NCI-H526 treated with DMSO at 0.1 percent for 48 hours (cell line): Measurements from ENCODE around the gene MYO16.

Experiments
- DNase-seq: peaks from one replicate; lab custom pipeline; 2025; lab: John Stamatoyannopoulos, UW

The MYO16 gene

DNA sequence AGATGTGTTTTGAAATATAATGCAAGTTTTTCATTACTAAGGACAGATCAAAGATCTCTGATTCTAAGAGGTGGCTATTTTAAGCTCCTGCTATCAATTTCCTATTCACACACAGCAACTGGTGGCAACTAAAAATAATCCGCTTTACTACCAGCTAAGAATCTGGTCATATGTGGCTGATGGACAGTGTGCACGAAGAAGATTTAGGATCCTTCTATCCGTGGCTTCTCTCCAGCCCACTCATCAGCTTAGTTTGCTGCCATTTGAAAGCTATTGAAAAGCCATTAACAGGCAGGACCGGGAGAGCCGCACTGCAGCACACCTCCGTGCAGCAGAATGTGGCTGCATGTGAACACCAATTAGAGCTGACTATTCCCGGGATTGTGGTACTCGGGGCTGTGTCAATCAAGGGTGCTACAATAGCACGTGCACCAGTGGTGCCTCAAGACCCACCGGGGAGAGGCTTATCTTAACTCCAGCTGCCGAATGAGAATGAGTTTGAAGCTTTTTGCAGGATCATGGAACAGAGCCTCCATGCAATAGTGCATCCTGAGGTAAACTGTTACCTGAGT is at the start of gene MYO16:
Gene MYO16 (plus strand): TSS at position 431 of the 572 bp plus-strand sequence. CDS start 234 bp downstream, outside the sequence.
- no peak for DNase-seq

DNA sequence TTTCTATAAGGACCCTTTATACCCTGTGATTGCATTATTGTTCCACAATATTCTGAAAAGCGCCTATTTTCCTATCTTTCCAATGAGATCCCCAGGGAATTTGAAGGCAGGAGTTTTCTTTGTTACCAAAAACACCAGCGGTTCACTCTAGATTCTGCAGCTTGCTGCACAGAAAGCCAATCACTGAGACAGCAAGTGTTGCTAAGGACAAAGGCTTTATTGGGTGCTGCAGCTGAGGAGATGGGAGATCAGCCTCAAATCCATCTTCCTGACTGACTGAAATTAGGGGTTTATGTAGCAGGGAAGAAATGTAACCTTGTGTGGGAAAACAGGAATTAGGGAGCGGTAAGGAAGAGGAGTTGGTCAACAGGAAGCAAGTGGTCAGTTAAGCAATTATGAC is 42.6 kb upstream of the MYO16 start:
- DNase-seq: no peak

DNA sequence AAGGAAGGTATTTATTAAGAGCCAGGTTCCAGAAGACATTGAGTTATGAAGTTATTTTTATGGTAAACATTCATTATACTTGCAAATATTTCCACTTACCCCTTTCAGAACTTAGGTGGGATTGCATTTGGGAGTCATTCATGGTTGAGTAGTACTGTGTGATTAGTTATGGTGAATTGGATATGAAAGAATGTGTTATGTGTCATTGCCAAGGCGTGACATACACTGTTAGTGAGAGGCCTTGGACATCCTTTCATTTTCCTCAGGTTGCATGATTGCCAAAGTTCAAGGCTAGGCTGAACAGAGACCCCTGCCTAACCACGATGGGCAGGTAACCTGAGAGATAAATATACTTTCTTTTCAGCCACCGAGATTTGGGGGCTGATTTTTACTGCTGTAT is 40.9 kb upstream of the MYO16 start:
- DNase-seq: no peak

DNA sequence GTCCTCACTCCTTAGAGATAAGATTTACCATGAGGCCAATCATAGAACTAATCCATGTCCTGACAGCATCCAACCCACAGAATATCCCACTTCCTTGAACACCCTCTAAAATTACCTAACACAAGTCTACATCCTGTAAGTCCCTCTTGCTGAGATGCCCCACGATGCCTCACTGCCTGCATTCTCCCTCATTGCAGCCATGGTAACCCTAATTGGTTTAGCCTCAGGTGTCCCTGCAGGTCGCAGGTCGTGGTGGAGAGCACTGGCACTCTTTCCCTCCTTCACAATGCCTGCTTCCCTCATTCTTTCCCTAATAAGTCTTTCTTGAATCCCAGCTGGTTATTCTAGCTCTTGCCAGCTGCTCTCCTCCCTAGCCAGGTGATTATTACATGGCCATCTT is 35.3 kb upstream of the MYO16 start:
- no peak for DNase-seq

DNA sequence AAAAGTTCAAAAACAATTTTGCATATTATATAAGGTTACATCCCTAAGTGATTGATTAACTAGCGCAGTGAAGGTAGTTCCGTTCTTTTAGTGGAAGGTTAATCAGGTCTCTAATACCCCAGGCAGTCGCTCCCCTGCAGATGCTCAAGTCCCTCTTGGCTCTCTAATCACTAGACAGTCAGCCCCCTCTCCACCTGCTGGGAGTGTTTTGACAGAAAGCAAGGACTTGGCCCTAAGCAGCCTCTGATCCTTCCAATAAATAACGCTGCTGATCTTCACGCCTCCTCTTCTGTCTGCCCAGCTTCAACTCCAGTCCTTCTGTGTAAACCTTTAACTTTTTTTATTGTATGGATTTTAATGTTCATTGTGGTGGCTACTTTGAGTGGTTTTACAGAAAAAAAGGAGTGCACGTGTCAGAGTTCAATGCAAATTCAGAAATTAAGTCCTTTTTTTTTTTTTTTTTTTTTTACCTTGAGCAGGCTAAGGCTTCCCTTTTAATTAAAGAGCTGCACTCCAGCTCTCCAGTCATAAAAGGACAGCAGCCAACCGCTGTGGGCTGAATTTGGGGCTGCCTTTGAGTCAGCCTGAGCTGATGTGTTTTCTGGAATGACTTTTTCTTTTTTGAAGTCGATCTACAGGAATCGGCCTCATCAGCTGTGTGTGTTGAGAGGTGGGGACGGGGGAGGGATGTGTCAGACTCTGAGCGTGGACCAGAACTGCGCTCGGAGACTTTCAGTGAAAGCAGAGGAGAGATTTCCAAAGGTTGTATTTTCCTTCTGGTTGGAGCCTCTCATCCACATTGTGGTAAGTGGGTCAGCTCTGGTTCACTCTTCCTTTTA is 33.8 kb upstream of the MYO16 start:
- no peak for DNase-seq

DNA sequence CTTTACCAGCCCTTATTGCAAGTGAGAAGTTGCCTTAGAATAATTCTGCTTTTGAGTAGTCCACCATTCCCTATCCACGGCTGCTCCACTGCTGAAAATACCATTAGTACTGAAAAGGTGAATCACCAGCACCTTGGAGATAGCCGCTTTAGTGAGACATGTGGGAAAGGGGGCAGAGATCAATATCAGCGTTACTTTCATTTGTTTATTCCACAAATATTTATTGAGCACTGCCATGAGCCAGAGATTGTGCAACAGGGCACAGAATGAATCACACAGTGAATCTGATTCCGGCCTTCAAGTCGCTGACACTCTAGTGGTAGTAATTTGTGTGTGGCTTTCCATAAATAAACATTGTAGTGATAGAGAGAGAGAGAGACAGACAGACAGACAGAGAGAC is 31.5 kb upstream of the MYO16 start:
- no peak for DNase-seq

DNA sequence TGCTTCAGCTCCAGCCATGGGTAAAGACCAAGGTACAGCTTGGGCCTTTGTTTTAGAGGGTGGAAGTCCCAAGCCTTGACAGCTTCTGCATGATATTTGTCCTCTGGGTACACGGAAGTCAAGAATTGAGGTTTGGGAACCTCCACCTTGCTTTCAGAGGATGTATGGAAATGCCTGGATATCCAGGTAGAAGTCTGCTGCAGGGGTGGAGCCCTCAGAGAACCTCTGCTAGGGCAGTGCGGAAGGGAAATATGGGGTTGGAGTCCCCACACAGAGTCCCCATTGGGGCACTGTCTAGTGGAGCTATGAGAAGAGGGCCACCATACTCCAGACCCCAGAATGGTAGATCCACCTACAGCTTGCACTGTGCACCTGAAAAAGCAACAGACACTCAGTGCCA is 23.0 kb upstream of the MYO16 start:
- no peak for DNase-seq

DNA sequence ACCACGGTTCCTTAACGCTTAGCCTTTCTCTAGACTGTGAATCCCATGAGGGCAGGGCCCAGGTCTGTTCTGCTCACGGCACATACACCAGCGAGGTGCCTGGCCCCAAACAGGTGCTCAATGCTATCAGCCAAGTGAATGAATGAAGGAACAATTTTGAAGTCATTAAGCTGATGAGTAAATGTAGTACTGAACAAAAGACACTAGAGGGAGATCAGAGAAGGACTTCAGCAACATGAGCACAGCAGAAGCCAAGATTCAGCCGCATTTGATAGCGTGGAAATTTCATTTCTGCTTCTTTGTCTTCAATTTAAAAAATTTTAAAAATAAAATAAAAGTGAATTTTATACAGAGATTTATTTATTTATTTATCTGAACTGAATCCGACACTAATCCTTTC is 20.1 kb upstream of the MYO16 start:
- DNase-seq: peak; percentile 26

DNA sequence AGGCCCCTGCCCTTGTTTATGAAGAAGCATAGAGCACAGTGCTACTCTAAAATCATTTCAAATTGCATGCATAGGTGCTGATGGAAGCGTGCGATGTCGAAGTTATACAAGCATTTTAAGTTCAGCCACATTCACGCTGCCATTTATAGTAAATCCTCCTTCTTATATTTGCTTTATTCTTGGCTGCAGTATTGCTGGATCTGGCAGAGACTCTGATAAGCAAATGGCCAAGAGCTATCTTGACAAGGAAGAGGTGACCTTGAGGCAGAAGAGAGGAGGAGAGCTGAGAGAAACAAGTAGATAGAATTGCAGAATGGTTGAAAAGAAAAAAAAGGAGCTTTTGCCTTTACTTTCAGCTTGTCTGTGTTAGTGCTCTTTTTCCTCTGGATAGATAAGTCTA is 18.9 kb upstream of the MYO16 start:
- no peak for DNase-seq

DNA sequence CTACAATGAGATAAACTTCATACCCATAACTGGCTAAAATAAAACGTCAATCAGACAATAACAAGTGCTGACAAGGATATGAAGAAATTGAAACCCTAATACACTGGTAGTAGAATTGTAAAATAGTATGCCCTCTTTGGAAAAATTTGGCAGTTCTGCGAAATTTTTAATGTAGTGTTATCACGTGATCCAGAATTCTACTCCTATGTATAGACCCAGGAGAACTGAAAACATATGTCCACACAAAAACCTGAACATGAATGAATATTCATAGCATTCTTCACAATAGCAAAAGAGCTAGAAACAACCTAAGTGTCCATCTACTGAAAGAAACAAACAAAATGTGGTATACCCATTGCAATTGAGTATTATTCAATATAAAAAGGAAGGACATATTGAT is 14.2 kb upstream of the MYO16 start:
- DNase-seq: no peak

DNA sequence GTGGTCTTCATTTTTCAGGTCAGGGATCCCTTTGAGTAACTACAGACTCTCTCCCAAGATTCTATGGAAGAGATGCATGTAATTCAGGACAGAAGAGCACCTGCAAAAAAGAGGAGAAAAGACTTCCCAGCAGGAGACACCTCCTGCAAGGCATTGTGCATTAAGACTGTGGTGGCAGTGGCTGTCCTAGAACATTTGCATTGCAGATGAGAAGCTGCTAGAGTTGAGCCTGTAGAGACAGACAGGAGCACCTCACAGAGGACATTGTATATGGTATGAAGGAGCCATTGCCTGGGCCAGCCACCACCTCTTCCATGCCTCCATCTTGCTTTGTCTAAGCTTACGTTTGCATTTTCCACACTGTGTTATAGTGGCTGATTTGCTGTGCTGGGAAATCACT is 11.2 kb upstream of the MYO16 start:
- peak; percentile 28 for DNase-seq

DNA sequence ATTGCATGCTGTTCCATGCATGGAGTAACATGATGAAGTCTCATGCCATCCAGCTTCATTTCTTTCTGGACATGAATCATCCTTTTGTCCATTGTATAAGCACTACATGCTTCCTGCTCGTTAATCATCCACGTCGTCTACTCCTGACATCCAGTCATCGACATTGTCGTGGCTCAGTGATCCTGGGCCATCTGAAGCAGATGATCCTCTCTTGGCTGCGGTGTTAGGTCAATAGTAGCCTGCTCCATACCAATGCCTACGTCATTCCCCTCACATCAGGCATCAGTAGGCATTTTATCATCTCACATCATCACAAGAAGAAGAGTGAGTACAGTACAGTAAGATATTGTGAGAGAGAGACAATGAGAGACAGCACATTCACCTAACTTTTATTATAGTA is 7.9 kb upstream of the MYO16 start:
- no peak for DNase-seq

DNA sequence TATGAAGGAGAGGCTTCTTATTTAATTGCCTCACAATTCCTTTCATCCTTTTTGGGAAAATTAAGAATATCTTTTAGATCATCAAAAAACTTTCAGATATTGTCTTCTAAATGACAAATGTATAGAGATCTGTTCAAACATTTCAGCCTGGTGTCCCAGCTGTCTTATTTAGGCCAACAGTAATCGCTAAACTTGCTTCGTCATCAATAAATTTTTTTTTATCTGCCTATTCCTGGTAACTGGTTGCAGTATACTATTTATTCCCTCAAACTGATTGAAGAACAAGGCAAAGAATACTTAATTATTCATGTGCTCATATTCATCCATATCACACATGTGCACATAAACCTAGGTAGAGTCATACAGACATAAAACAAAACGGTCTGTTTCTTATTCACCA is 5.3 kb upstream of the MYO16 start:
- DNase-seq: no peak

DNA sequence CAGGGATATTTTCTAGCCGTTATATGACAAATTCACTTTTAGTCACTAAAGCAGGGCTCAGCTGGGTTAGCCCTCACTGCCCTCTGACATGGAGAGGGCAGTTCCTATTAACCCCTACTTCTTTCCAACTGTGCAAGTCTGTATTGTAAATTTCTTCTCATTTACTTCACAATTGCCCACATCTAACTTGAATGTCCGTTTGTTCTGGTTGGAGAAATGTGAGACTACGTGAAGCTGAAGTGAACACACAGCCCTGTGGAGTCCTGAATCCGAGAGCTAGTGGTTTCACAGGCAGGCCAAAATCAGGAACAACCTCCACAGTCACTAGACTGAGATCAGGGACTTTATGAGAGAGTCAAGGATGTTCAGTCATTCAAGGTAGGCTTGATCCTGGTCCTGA is 4.4 kb upstream of the MYO16 start:
- DNase-seq: no peak

DNA sequence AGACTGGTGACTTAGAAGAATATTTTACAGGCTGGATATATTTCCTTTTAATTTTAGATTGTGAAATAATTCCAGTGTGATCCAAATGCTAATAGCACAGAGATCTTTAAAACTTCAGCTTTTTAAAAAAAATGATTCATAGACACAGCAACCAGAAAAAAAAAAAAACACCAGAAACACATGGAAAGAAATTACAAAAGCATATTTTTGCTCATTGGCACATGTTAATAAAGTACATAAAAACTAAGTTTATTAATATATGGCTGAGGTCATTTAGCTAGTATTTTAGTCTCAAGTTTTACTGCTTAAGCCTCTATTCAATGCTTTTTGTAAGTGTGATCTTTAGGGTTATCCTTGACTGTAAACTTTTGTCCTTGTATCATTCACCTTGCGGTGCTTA is 577 bp downstream of the MYO16 start:
- DNase-seq: no peak

DNA sequence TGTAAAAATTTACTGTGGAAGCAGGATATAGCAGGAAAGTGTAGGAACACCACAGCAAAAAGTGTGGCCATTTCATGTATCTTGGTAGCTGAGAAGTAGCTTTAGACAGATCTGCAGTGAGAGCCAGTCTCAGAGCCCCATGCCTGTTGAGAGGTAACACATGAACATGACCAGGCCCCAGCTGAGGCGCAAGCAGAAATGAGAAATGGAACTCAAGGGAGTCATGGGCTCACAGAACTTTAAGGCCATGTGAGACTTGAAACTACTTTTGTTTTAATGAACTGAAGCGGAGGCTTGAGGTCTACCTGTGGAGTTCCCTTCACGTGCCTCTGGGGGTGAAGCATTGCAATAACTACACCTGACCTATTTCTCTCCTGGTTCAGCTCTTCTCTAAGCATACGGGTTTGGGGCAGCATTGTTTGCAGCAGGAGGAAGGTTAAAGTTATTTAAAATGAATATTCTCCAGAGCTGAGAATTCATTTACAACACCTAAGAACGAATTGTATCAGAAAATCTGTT is 3.3 kb downstream of the MYO16 start:
- DNase-seq: no peak

DNA sequence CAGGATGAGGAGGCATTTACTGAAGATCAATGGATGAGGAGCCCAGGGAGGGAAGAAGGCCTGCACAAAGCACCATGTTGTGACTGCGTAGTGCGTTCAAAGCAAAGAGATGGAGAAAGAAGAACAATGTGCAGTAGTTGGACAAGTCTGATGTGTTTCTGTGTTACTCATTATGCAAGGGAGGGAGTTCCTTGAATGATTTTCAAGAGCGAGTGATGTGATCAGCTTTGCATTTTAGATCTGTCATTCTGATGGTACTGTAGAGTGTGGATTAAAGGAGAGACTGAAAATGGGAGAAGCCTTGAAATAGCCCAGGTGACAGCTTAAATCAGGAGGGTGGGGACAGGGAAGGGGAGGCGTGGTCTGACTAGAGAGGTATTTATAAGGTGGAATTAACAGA is 9.5 kb downstream of the MYO16 start:
- no peak for DNase-seq

DNA sequence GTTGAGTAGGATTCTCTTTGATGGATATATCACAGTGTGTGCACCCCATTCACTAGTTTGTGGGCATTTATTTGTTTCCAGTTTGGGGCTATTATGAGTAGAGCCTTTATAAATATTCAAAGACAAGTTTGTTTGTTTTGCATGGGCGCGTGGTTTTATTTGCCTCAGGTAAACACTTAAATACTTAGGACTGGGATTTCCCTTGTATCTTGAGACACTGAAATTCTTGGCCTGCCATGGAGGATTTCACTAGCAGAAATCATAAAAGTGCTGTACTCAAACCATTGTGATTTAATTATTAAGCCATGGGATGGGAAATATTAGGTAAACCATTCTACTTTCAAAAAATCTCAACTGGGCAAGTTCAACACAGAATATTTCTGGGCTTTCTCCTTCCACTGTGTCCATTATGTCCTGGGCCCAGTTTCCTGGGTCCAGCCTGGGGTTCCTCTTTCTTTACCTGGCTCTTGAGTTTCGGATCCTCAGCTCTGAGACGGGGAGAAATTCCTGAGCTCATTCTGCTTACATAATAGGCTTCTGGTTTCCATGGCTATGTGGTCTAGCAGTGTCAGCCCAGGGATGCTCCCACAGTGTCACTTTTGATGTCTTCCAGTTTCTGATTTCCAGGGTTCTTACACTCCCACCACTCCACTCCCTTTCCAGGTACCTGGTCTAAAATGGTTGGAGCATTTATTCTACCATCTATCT is 14.4 kb downstream of the MYO16 start:
- DNase-seq: no peak

DNA sequence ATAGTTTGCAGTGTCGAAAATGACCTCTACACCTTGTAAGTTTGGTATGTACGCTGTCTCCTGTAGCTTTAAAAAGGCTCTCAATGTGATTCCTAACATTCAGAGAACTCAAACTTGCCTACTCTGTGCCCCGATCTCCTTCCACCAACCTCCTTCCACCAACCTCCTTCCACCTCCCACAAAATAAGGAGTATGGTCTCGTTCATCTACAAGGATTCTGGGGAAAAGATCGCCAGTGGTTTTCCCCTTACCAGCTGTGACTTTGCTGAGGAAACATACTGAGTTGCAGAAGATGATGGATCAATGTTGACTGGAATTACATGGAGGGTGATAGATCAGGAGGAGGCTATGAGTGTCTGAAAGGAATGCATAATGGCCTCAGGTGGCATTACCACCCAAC is 16.0 kb downstream of the MYO16 start:
- no peak for DNase-seq

DNA sequence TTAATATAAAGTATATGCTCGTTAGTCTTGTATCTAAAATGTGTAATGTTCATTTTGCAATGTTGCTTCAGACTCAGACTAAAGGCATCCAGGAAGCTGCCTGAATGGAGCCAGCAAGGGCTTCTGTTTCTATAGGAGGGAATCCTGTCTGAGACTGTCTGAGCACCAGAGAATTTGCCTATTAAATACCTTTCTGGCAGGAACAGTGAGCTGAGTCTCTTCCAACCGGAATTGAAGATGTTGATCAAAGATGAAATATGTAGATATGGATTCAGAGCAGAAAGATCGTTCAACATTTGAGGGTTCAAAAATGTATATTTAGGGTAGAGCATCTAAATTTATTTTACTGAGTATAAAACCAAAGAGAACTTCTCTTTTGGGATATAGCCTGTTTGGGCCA is 20.9 kb downstream of the MYO16 start:
- no peak for DNase-seq

DNA sequence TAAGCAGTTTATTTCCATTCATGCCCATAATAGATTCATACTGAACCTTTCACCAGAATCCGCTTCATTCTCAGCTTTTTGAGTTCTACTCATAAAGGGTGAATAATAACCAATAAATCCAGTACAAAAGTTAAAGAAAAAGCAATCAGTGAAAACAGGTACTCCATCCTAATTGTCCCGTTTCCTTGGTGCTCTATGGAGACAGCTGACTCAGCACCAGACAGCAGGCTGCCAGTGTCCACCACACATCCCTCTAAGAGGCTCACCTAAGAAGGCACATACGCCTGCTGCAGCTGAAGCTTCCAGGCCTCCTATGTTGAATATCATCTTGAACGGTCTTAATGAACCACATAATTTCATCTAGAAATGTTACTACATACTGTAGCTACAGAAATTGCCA is 27.3 kb downstream of the MYO16 start:
- DNase-seq: no peak

DNA sequence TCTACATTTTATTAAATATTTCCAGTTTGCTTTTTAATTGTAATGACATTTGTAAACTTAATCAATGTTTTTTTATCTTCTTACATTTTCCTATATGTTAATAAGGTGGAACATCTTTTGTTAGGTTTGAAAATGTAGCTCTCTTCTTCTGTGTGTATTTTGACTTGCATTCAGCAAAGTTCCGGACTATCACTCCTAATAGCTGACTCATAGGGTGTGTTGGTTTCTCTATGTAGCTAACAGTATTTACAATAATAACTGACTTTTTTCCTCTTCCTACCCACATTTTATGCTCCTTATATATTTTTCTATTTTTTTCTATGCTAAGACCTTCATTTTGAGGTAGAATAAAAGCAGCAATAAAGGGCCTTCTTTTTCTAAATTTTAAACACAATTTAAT is 28.1 kb downstream of the MYO16 start:
- no peak for DNase-seq

DNA sequence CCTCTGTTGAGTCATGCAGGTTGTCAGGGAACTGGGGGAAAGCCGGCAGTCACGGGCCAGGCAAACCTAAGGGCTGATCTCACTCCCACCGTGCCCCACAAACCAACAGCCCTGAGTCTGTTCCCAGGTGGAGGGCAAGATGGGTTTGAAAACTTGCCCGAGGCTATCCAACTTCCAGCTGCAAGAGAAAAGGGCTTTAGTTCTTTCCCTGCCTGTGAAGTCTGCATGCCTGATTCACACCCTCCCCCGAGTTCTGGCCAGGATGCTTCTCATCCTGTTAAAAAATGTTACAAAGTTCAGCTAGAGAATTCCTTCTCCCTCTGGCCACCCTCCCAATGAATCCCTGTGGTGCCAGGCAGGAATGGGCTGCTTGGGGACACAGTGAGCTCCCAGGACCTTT is 33.1 kb downstream of the MYO16 start:
- DNase-seq: no peak
